Neural cell (in vitro differentiated cells): ENCODE results near the gene SH3PXD2A. TPM values are rescaled to one million over a fixed set of nuclear protein-coding genes. Genes with fewer than 3 reads are reported as not detected.

Experiments
- H2AFZ ChIP-seq: fragments of 200-600, 300-800 bp; sonication (generic), shearing (Covaris generic); 2 replicates; pipeline ENCODE4 v1.6.0; 2014; ENCODE audit warnings: low read depth, mild to moderate bottlenecking, antibody characterized with exemption, low read length, moderate library complexity
- H3F3A ChIP-seq: fragments of 200-600 bp; shearing (Covaris generic); 2 replicates; pipeline ENCODE4 v1.6.1; 2016; ENCODE audit warnings: mild to moderate bottlenecking, moderate library complexity, mixed read lengths, antibody characterized with exemption, low read length; ENCODE audit not compliant: insufficient read depth, poor library complexity, severe bottlenecking
- H3K27ac ChIP-seq: fragments of 200-600, 300-800 bp; sonication (generic), shearing (Covaris generic); 2 replicates; pipeline ENCODE4 v1.5.1; 2014; ENCODE audit warnings: mild to moderate bottlenecking, low read length, moderate library complexity
- H3K27me3 ChIP-seq: fragments of 300-800, 200-600 bp; sonication (generic), shearing (Covaris generic); 2 replicates; pipeline ENCODE4 v1.6.0; 2014; ENCODE audit warnings: mild to moderate bottlenecking, low read depth, low read length, moderate library complexity; ENCODE audit not compliant: insufficient read depth
- H3K36me3 ChIP-seq: fragments of 300-800, 200-600 bp; sonication (generic), shearing (Covaris generic); 2 replicates; pipeline ENCODE4 v1.5.1; 2014; ENCODE audit warnings: mild to moderate bottlenecking, antibody characterized with exemption, low read length, moderate library complexity; ENCODE audit not compliant: insufficient read depth
- H3K4me2 ChIP-seq: fragments of 300-800, 200-600 bp; sonication (generic), shearing (Covaris generic); 2 replicates; pipeline ENCODE4 v1.6.0; 2014; ENCODE audit warnings: mild to moderate bottlenecking, low read length
- H3K4me3 ChIP-seq: fragments of 300-800, 200-600 bp; sonication (generic), shearing (Covaris generic); 2 replicates; pipeline ENCODE4 v1.5.1; 2014; ENCODE audit warnings: mild to moderate bottlenecking, low read length, moderate library complexity
- H3K79me2 ChIP-seq: fragments of 200-600 bp; shearing (Covaris generic); replicated peaks from 2 replicates; pipeline ENCODE4 v1.6.0; 2014; ENCODE audit warnings: mild to moderate bottlenecking, low read length, moderate library complexity; ENCODE audit not compliant: insufficient read depth
- H3K9ac ChIP-seq: fragments of 300-800, 200-600 bp; sonication (generic), shearing (Covaris generic); 2 replicates; pipeline ENCODE4 v1.6.1; 2016; ENCODE audit warnings: mild to moderate bottlenecking, low read length, mixed read lengths
- H3K9me2 ChIP-seq: fragments of 200-600 bp; shearing (Covaris generic); 2 replicates; pipeline ENCODE4 v1.6.1; 2016; ENCODE audit warnings: mild to moderate bottlenecking, low read length, mixed read lengths; ENCODE audit not compliant: insufficient read depth
- H3K9me3 ChIP-seq: fragments of 200-600, 300-800 bp; sonication (generic), shearing (Covaris generic); 2 replicates; pipeline ENCODE4 v1.6.1; 2016; ENCODE audit warnings: mild to moderate bottlenecking, mixed run types, low read length, moderate library complexity, mixed read lengths
- H4K20me1 ChIP-seq: fragments of 200-600 bp; shearing (Covaris generic); 2 replicates; pipeline ENCODE4 v1.6.1; 2016; ENCODE audit warnings: mild to moderate bottlenecking, mixed run types; ENCODE audit not compliant: insufficient read depth
- CTCF ChIP-seq: fragments of 450-650 bp; IDR thresholded peaks from 2 replicates; pipeline ENCODE4 v1.5.1; 2014; ENCODE audit warnings: antibody characterized with exemption, mild to moderate bottlenecking, moderate library complexity; ENCODE audit not compliant: poor library complexity, severe bottlenecking
- EP300 ChIP-seq: fragments of 450-650 bp; conservative IDR thresholded peaks from 2 replicates; pipeline ENCODE4 v1.6.1; 2014; ENCODE audit warnings: antibody characterized with exemption, mild to moderate bottlenecking, moderate library complexity; ENCODE audit not compliant: poor library complexity, severe bottlenecking
- EZH2 ChIP-seq: fragments of 200-600, 300-800 bp; shearing (Covaris generic), sonication (generic); IDR thresholded peaks from 2 replicates; pipeline ENCODE4 v1.6.1; 2014; ENCODE audit warnings: antibody characterized with exemption, low read length, borderline replicate concordance, mild to moderate bottlenecking; ENCODE audit not compliant: insufficient read depth, poor library complexity, severe bottlenecking
- MXI1 ChIP-seq: fragments of 450-650 bp; conservative IDR thresholded peaks from 2 replicates; pipeline ENCODE4 v1.6.1; 2014; ENCODE audit warnings: antibody characterized with exemption, mild to moderate bottlenecking; ENCODE audit not compliant: poor library complexity, severe bottlenecking
- POLR2AphosphoS5 ChIP-seq: IDR thresholded peaks from 2 replicates; pipeline ENCODE4 v1.6.1; 2012
- RAD21 ChIP-seq: fragments of 450-650 bp; conservative IDR thresholded peaks from 2 replicates; pipeline ENCODE4 v1.6.1; 2014; ENCODE audit warnings: antibody characterized with exemption, mild to moderate bottlenecking, moderate library complexity
- REST ChIP-seq: IDR thresholded peaks from 2 replicates; pipeline ENCODE4 v1.6.1; 2012; ENCODE audit warnings: borderline replicate concordance
- SMC3 ChIP-seq: fragments of 450-650 bp; conservative IDR thresholded peaks from 2 replicates; pipeline ENCODE4 v1.6.1; 2014; ENCODE audit warnings: antibody characterized with exemption, mild to moderate bottlenecking, moderate library complexity; ENCODE audit not compliant: poor library complexity
- TAF1 ChIP-seq: IDR thresholded peaks from 2 replicates; pipeline ENCODE4 v1.6.1; 2012; ENCODE audit warnings: low read depth
- polyA plus RNA-seq: library from polyadenylated mRNA; depleted of rRNA; stranded (reverse); fragments of >200 nt; gene quantifications from 2 replicates; pipeline ENCODE4 v1.2.3, GENCODE V29; 2014

SH3PXD2A gene
- polyA plus RNA-seq, 1 donor from 2014 or later: 5.2 TPM

DNA sequence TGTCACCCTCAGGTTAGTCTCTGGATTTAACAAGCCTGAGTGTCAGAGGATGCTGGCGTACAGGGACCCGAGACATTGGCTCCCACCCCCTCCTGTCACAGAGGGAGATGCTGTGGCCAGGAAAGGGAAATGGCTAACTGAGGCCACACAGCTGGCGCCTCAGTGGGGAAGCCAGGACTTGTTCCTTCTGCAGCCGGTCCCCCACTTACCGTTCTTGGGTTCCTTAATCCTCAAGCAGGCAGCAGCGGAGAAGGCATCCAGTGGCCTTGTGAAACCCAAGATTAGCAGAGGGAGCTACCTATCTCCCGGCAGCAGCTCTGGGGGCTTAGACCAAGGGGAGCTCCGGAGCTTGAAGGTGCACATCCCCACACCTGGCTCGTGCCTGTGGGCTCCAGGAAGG, 296.5 kb downstream of the SH3PXD2A start:
- Histone ChIP-seq H3K9me3 (no peaks in the 10 kb centered on the region), H3K27ac (no peak overlapping the region), H3K9ac (no peak overlapping the region), H3K79me2 (no peaks in the 10 kb centered on the region), H3K27me3 (no peaks in the 10 kb centered on the region), H4K20me1 (peaks cover 3% of the 10 kb centered on the region), H3K4me2 (no peak overlapping the region), H3K36me3 (no peaks in the 10 kb centered on the region), H3K4me3 (no peak overlapping the region), H3F3A (no peaks in the 10 kb centered on the region), H3K9me2 (no peaks in the 10 kb centered on the region), H2AFZ (no peak overlapping the region)
- no peak for TF ChIP-seq EP300
- TF ChIP-seq MXI1: no peak
- no peak for TF ChIP-seq EZH2
- no peak for TF ChIP-seq TAF1
- TF ChIP-seq REST: no peak
- TF ChIP-seq SMC3: no peak
- TF ChIP-seq POLR2AphosphoS5: no peak
- no peak for TF ChIP-seq RAD21
- no peak for TF ChIP-seq CTCF

DNA sequence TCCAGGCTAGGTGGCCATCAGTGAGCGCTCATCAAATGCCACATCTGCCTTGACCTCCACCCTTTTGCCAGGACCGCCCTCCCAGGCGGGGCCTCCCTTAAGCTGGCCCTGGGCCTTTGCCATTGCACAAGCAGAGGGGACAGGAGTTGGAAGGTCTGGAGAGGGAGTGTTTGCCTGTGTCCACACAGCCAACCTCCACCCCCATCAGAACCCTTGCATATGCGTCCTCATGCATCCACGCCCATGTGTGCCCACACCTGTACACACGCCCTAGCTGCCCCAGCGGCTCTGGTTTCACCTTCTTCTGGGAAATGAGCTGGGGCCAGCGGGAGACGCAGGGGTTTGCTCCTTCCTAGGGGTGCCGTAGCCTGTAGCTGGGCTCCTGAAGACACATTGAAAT, 297.9 kb downstream of the SH3PXD2A start:
- Histone ChIP-seq H3K36me3 (no peaks in the 10 kb centered on the region), H3K27ac (no peak overlapping the region), H3K4me3 (no peak overlapping the region)

More for the DNA sequence above, 297.9 kb downstream of the SH3PXD2A start:
- H2AFZ ChIP-seq: no peak overlapping the region
- no peaks in the 10 kb centered on the region for H3K79me2 ChIP-seq
- no peak for TF ChIP-seq SMC3
- TF ChIP-seq RAD21: no peak
- TF ChIP-seq POLR2AphosphoS5: no peak
- no peak for TF ChIP-seq EZH2
- TF ChIP-seq MXI1: no peak
- no peak for TF ChIP-seq EP300
- TF ChIP-seq TAF1: no peak
- no peak for TF ChIP-seq REST
- no peak for TF ChIP-seq CTCF
- H3K4me2 ChIP-seq: no peak overlapping the region
- no peaks in the 10 kb centered on the region for H3K27me3 ChIP-seq
- H3K9me3 ChIP-seq: no peaks in the 10 kb centered on the region
- H3K9ac ChIP-seq: no peak overlapping the region
- no peaks in the 10 kb centered on the region for H3F3A ChIP-seq
- no peaks in the 10 kb centered on the region for H3K9me2 ChIP-seq
- H4K20me1 ChIP-seq: no peaks in the 10 kb centered on the region
